Right atrium auricular region (tissue), 2 donors: ENCODE results near the gene DNAJB4. TPM values are rescaled to one million over a fixed set of nuclear protein-coding genes. Genes with fewer than 3 reads are reported as not detected.

Experiments used
- DNase-seq: peaks from one replicate; pipeline ENCODE4 v3.0.0-alpha.2; 2019; ENCODE audit warnings: low spot score
- H3K27ac ChIP-seq, 2 donors: fragments of 200-600 bp; sonication (generic); 1 replicate in 1 of 2; 2 replicates in 1 of 2; pipeline ENCODE4 v1.5.1; 2016 to 2019
- H3K27me3 ChIP-seq, 2 donors: fragments of 200-600 bp; sonication (generic); one replicate each; pipeline versions ENCODE4 v1.5.1 to v1.6.0; 2017 to 2019
- H3K36me3 ChIP-seq: fragments of 200-600 bp; sonication (generic); one replicate; pipeline ENCODE4 v1.5.1; 2016
- H3K4me1 ChIP-seq, 2 donors: fragments of 200-600 bp; sonication (generic); one replicate each; pipeline versions ENCODE4 v1.5.1 to v1.6.0; 2017 to 2019
- H3K4me3 ChIP-seq, 2 donors: fragments of 200-600 bp; sonication (generic); 1 replicate in 1 of 2; 2 replicates in 1 of 2; pipeline ENCODE4 v1.5.1; 2017 to 2019; ENCODE audit warnings: mild to moderate bottlenecking in 1 of 2, moderate library complexity in 1 of 2
- H3K9me3 ChIP-seq, 2 donors: fragments of 200-600 bp; sonication (generic); one replicate each; pipeline ENCODE4 v1.5.1; 2019
- total RNA-seq, 2 donors: library from RNA; depleted of rRNA; stranded (reverse); fragments of >200 nt; gene quantifications; one replicate each; pipeline ENCODE4 v1.1.0, GENCODE V29; 2016
- TF ChIP-seq, protein P1 (sequence below), 2 donors: fragments of 200-600 bp; sonication (generic); IDR thresholded peaks; one replicate each; pipeline ENCODE4 v1.5.1; 2019; ENCODE audit warnings: antibody characterized with exemption in 2 of 2

The DNAJB4 gene
- total RNA-seq, 2 donors from 2014 or later, result 60.9 to 83.6 TPM

DNA sequence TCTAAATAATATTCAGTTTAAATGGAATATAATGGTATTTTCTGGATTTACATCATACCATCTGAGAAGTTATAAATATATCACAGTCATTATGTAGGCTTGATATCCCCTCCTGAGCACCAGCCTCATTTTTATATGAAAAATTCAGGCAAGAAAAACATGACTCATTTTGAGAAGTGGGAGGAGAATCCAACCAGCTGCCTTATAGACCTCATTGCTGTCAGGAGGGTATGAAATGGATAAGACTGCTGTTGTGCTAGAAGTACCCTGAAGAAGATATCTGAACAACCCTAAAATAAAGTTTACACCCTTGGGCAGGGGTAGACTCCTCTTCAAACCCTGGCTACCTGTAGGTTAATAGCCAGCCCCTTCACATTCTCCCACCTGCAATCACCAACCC, 49.8 kb downstream of the DNAJB4 start:
- DNase-seq, result no peak
- Histone ChIP-seq H3K27ac (no peak overlapping the region), H3K4me1 (peaks cover 0 to 9% of the 10 kb centered on the region in 2 donors), H3K4me3 (no peak overlapping the region), H3K27me3 (no peaks in the 10 kb centered on the region), H3K9me3 (no peaks in the 10 kb centered on the region), H3K36me3 (no peaks in the 10 kb centered on the region)
- TF ChIP-seq, protein P1, sequence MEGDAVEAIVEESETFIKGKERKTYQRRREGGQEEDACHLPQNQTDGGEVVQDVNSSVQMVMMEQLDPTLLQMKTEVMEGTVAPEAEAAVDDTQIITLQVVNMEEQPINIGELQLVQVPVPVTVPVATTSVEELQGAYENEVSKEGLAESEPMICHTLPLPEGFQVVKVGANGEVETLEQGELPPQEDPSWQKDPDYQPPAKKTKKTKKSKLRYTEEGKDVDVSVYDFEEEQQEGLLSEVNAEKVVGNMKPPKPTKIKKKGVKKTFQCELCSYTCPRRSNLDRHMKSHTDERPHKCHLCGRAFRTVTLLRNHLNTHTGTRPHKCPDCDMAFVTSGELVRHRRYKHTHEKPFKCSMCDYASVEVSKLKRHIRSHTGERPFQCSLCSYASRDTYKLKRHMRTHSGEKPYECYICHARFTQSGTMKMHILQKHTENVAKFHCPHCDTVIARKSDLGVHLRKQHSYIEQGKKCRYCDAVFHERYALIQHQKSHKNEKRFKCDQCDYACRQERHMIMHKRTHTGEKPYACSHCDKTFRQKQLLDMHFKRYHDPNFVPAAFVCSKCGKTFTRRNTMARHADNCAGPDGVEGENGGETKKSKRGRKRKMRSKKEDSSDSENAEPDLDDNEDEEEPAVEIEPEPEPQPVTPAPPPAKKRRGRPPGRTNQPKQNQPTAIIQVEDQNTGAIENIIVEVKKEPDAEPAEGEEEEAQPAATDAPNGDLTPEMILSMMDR (IDR thresholded peaks at IDR 0.05), result no peak

DNA sequence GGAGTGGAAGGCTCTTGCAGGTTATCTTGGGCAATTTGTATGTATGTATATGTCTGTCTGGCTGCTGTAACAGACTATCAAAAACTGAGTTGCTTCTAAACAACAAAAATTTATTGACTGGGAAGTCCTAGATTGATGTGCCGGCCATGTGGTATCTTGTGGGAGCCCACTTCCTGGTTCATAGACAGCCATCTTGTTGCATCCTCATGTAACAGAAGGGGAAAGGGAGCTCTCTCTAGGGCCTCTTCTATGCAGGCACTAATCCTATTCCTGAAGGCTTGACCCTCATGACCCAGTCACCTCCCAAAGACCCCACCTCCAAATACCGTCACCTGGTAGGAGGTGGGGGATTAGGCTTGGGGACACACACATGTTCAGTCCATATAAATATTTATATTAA, 50.2 kb downstream of the DNAJB4 start:
- no peaks in the 10 kb centered on the region for H3K9me3 ChIP-seq
- H3K27me3 ChIP-seq, result no peaks in the 10 kb centered on the region
- H3K36me3 ChIP-seq, result no peaks in the 10 kb centered on the region
- no peak overlapping the region for H3K4me3 ChIP-seq
- TF ChIP-seq, protein P1 (IDR thresholded peaks at IDR 0.05), result no peak
- H3K4me1 ChIP-seq, result peaks cover 0 to 9% of the 10 kb centered on the region in 2 donors
- no peak overlapping the region for H3K27ac ChIP-seq
- DNase-seq, result no peak

DNA sequence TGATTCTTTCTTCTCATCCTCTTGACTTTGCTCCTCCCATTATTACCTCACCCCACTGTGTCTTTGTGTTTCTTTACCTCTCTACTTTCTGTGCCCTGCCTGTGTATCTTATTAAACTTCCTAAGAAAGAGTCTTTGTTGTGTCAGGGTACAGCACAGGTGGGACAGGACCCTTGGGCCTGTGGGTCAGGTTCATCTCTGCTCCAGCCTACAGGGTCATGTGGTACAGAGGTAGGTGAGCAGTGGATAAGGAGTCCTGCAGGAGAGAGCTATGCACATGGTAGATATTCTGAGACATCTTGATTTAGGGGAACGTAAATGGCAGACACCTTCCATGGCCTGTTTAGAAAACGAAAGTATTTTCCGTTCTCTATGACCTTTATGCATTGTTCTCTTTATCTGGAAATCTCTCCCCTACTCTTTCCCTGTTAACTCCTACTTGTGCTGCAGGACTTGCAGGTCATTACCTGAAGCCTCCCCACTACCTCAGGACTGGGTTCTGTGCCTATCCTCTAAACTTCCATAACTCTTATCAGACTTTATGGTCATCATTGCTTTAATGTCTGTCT, 50.9 kb downstream of the DNAJB4 start:
- TF ChIP-seq, protein P1 (IDR thresholded peaks at IDR 0.05), result no peak
- Histone ChIP-seq H3K36me3 (no peaks in the 10 kb centered on the region), H3K4me1 (peaks cover 0 to 9% of the 10 kb centered on the region in 2 donors), H3K27me3 (no peaks in the 10 kb centered on the region), H3K9me3 (no peaks in the 10 kb centered on the region), H3K27ac (no peak overlapping the region), H3K4me3 (no peak overlapping the region)
- no peak for DNase-seq

DNA sequence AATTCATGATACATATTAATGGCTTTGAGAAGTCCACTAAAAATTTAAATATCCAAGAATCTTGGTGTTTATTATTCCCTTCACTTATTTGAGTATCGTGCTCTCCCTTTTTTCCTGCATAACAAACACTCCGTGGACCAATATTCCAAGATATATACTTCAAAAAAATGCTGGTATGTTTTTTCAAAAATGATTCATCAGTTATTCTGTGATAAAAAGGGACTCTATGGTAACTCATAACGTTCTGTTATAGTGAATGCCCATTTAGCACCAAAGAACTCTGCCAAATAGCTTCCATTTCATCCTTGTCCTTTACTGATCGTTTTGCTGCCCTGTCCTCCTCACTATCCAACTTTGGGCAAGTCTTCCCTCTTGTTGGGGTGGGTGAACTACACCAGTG, 53.9 kb downstream of the DNAJB4 start:
- no peaks in the 10 kb centered on the region for H3K27me3 ChIP-seq
- H3K9me3 ChIP-seq, result no peaks in the 10 kb centered on the region
- no peak overlapping the region for H3K4me3 ChIP-seq
- no peak for DNase-seq
- TF ChIP-seq, protein P1 (IDR thresholded peaks at IDR 0.05), result no peak
- H3K36me3 ChIP-seq, result no peaks in the 10 kb centered on the region
- peaks cover 0 to 12% of the 10 kb centered on the region in 2 donors for H3K4me1 ChIP-seq
- H3K27ac ChIP-seq, result no peak overlapping the region

DNA sequence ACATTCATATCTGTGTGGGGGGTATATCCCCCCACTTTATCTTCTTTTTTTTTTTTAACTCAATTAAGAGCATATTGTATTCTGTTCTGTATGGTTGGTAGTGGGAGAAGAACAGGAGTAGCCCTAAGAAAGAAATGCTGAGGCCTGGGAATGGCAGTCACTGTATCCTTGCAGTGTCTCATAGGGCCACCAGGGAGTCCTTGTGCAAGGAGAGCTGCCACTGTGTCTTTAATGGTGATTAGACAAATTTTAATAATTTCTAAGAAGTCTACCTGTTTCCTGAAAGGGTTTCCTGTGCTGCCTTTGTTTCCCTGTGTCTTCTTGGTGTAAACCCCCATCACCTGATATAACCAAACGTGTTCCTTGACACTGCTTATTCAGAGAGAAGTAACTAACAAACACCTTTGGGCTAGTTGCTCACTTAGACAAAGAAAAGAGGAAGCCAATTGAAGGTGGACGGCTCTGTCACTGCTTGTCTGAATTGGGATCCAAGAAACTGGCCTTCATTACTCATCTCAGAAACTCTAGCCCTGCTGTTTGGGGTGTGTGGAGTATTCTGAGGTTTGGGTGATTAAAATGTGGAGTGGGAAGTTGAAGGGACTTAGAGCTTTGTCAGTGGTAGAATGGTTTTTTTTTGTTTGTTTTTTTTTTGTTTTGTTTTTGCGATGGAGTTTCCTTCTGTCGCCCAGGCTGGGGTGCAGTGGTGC, 56.3 kb downstream of the DNAJB4 start:
- Histone ChIP-seq H3K36me3 (no peaks in the 10 kb centered on the region), H3K9me3 (no peaks in the 10 kb centered on the region), H3K27ac (peak overlapping the region in 1 of 2 donors; percentile 30), H3K4me3 (no peak overlapping the region), H3K4me1 (peaks cover 0 to 12% of the 10 kb centered on the region in 2 donors), H3K27me3 (no peaks in the 10 kb centered on the region)
- no peak for DNase-seq
- TF ChIP-seq, protein P1 (IDR thresholded peaks at IDR 0.05), result no peak
